ENCODE data around the gene STAB1.
A peak's percentile ranks its signal among the peaks of the same experiment; 100 is the strongest.

Gene STAB1

GRCh38 chr3:52536369-52537164, 41.4 kb downstream of the STAB1 start, which contains the start of gene UQCC5:
UQCC5 (plus strand) TSS chr3:52536605; CDS start chr3:52536756, 151 bp downstream.
- H3K27ac ChIP-seq (ENCODE audit: low read depth, low read length), result peak within 1 kb of the TSS; percentile 75
- H3K4me3 ChIP-seq (ENCODE audit: low read length), result peak within 1 kb of the TSS; percentile 85
- under 1% methylated on average over 65 of the region's 65 CpGs for WGBS
- H3K27me3 ChIP-seq (ENCODE audit: insufficient read depth, low read length), result no peaks in the 10 kb centered on the region
- peaks cover 18% of the 10 kb centered on the region for H3K36me3 ChIP-seq (ENCODE audit: insufficient read depth, low read length)
- H3K9ac ChIP-seq (ENCODE audit: low read depth, low read length), result peak within 1 kb of the TSS; percentile 91
- peaks cover 27% of the 10 kb centered on the region for H3K4me1 ChIP-seq (ENCODE audit: insufficient read depth, low read length)
- H3K9me3 ChIP-seq (ENCODE audit: insufficient read depth, low read depth, low read length), result no peaks in the 10 kb centered on the region

GRCh38 chr3:52537165-52537620, 42.1 kb downstream of the STAB1 start:
- peak overlapping the region; percentile 85 for H3K4me3 ChIP-seq (ENCODE audit: low read length)
- H3K4me1 ChIP-seq (ENCODE audit: insufficient read depth, low read length), result peaks cover 22% of the 10 kb centered on the region
- peak overlapping the region; percentile 91 for H3K9ac ChIP-seq (ENCODE audit: low read depth, low read length)
- H3K36me3 ChIP-seq (ENCODE audit: insufficient read depth, low read length), result peaks cover 20% of the 10 kb centered on the region
- 14% methylated on average over 6 of the region's 6 CpGs for WGBS
- H3K27me3 ChIP-seq (ENCODE audit: insufficient read depth, low read length), result no peaks in the 10 kb centered on the region
- peak overlapping the region; percentile 75 for H3K27ac ChIP-seq (ENCODE audit: low read depth, low read length)
- no peaks in the 10 kb centered on the region for H3K9me3 ChIP-seq (ENCODE audit: insufficient read depth, low read depth, low read length)

GRCh38 chr3:52537726-52538421, 42.7 kb downstream of the STAB1 start:
- H3K36me3 ChIP-seq (ENCODE audit: insufficient read depth, low read length), result peaks cover 20% of the 10 kb centered on the region
- H3K27ac ChIP-seq (ENCODE audit: low read depth, low read length), result no peak overlapping the region
- H3K4me3 ChIP-seq (ENCODE audit: low read length), result peak overlapping the region; percentile 85
- H3K27me3 ChIP-seq (ENCODE audit: insufficient read depth, low read length), result no peaks in the 10 kb centered on the region
- 88% methylated on average over 7 of the region's 7 CpGs for WGBS
- peak overlapping the region; percentile 91; the same call in 1 of the 2 replicates for H3K9ac ChIP-seq (ENCODE audit: low read depth, low read length)
- peaks cover 17% of the 10 kb centered on the region for H3K4me1 ChIP-seq (ENCODE audit: insufficient read depth, low read length)
- H3K9me3 ChIP-seq (ENCODE audit: insufficient read depth, low read depth, low read length), result no peaks in the 10 kb centered on the region

GRCh38 chr3:52539010-52539653, 44.0 kb downstream of the STAB1 start:
- 94% methylated on average over 5 of the region's 5 CpGs for WGBS
- Histone ChIP-seq H3K27ac (ENCODE audit: low read depth, low read length) (no peak overlapping the region), H3K4me1 (ENCODE audit: insufficient read depth, low read length) (peaks cover 17% of the 10 kb centered on the region), H3K9me3 (ENCODE audit: insufficient read depth, low read depth, low read length) (no peaks in the 10 kb centered on the region), H3K9ac (ENCODE audit: low read depth, low read length) (no peak overlapping the region), H3K27me3 (ENCODE audit: insufficient read depth, low read length) (no peaks in the 10 kb centered on the region), H3K36me3 (ENCODE audit: insufficient read depth, low read length) (peaks cover 21% of the 10 kb centered on the region), H3K4me3 (ENCODE audit: low read length) (peak overlapping the region; percentile 4; the same call in 1 of the 2 replicates)

- H3K27ac ChIP-seq (ENCODE audit: low read depth, low read length), result no peak overlapping the region
- H3K4me1 ChIP-seq (ENCODE audit: insufficient read depth, low read length), result peaks cover 13% of the 10 kb centered on the region
- H3K4me3 ChIP-seq (ENCODE audit: low read length), result no peak overlapping the region
- H3K9me3 ChIP-seq (ENCODE audit: insufficient read depth, low read depth, low read length), result no peaks in the 10 kb centered on the region
- WGBS, result 84% methylated on average over 2 of the region's 2 CpGs
- no peaks in the 10 kb centered on the region for H3K27me3 ChIP-seq (ENCODE audit: insufficient read depth, low read length)
- H3K36me3 ChIP-seq (ENCODE audit: insufficient read depth, low read length), result peaks cover 40% of the 10 kb centered on the region
- H3K9ac ChIP-seq (ENCODE audit: low read depth, low read length), result no peak overlapping the region
Measured at GRCh38 chr3:52541050-52541449, 45.9 kb downstream of the STAB1 start.

- no peaks in the 10 kb centered on the region for H3K9me3 ChIP-seq (ENCODE audit: insufficient read depth, low read depth, low read length)
- no peaks in the 10 kb centered on the region for H3K27me3 ChIP-seq (ENCODE audit: insufficient read depth, low read length)
- H3K27ac ChIP-seq (ENCODE audit: low read depth, low read length), result no peak overlapping the region
- H3K4me1 ChIP-seq (ENCODE audit: insufficient read depth, low read length), result no peaks in the 10 kb centered on the region
- H3K4me3 ChIP-seq (ENCODE audit: low read length), result no peak overlapping the region
- no peak overlapping the region for H3K9ac ChIP-seq (ENCODE audit: low read depth, low read length)
- 91% methylated on average over 4 of the region's 4 CpGs for WGBS
- peaks cover 74% of the 10 kb centered on the region for H3K36me3 ChIP-seq (ENCODE audit: insufficient read depth, low read length)
Measured at GRCh38 chr3:52544937-52545336, 49.8 kb downstream of the STAB1 start.

- Histone ChIP-seq H3K4me3 (ENCODE audit: low read length) (no peak overlapping the region), H3K36me3 (ENCODE audit: insufficient read depth, low read length) (peaks cover 73% of the 10 kb centered on the region), H3K27me3 (ENCODE audit: insufficient read depth, low read length) (no peaks in the 10 kb centered on the region), H3K27ac (ENCODE audit: low read depth, low read length) (no peak overlapping the region), H3K9me3 (ENCODE audit: insufficient read depth, low read depth, low read length) (no peaks in the 10 kb centered on the region), H3K9ac (ENCODE audit: low read depth, low read length) (no peak overlapping the region), H3K4me1 (ENCODE audit: insufficient read depth, low read length) (no peaks in the 10 kb centered on the region)
- 95% methylated on average over 1 of the region's 3 CpGs for WGBS
Measured at GRCh38 chr3:52546111-52546901, 51.2 kb downstream of the STAB1 start.

GRCh38 chr3:52547143-52547542, 52.0 kb downstream of the STAB1 start:
- 70% methylated on average over 2 of the region's 2 CpGs for WGBS
- no peaks in the 10 kb centered on the region for H3K4me1 ChIP-seq (ENCODE audit: insufficient read depth, low read length)

GRCh38 chr3:52551118-52551517, 56.0 kb downstream of the STAB1 start:
- Histone ChIP-seq H3K9ac (ENCODE audit: low read depth, low read length) (no peak overlapping the region), H3K4me3 (ENCODE audit: low read length) (no peak overlapping the region), H3K36me3 (ENCODE audit: insufficient read depth, low read length) (peaks cover 85% of the 10 kb centered on the region)

More at GRCh38 chr3:52547143-52547542, 52.0 kb downstream of the STAB1 start:
- Histone ChIP-seq H3K9me3 (ENCODE audit: insufficient read depth, low read depth, low read length) (no peaks in the 10 kb centered on the region), H3K27me3 (ENCODE audit: insufficient read depth, low read length) (no peaks in the 10 kb centered on the region), H3K27ac (ENCODE audit: low read depth, low read length) (no peak overlapping the region), H3K36me3 (ENCODE audit: insufficient read depth, low read length) (peaks cover 77% of the 10 kb centered on the region), H3K9ac (ENCODE audit: low read depth, low read length) (no peak overlapping the region), H3K4me3 (ENCODE audit: low read length) (no peak overlapping the region)

GRCh38 chr3:52552089-52552488, 57.0 kb downstream of the STAB1 start:
- Histone ChIP-seq H3K36me3 (ENCODE audit: insufficient read depth, low read length) (peaks cover 80% of the 10 kb centered on the region), H3K9ac (ENCODE audit: low read depth, low read length) (no peak overlapping the region)

More at GRCh38 chr3:52551118-52551517, 56.0 kb downstream of the STAB1 start:
- no peaks in the 10 kb centered on the region for H3K9me3 ChIP-seq (ENCODE audit: insufficient read depth, low read depth, low read length)
- no peaks in the 10 kb centered on the region for H3K4me1 ChIP-seq (ENCODE audit: insufficient read depth, low read length)
- no peaks in the 10 kb centered on the region for H3K27me3 ChIP-seq (ENCODE audit: insufficient read depth, low read length)
- H3K27ac ChIP-seq (ENCODE audit: low read depth, low read length), result no peak overlapping the region

More at GRCh38 chr3:52552089-52552488, 57.0 kb downstream of the STAB1 start:
- 95% methylated on average over 3 of the region's 3 CpGs for WGBS
- peaks cover 5% of the 10 kb centered on the region; the same call in 1 of the 2 replicates for H3K4me1 ChIP-seq (ENCODE audit: insufficient read depth, low read length)
- H3K9me3 ChIP-seq (ENCODE audit: insufficient read depth, low read depth, low read length), result no peaks in the 10 kb centered on the region
- H3K27me3 ChIP-seq (ENCODE audit: insufficient read depth, low read length), result no peaks in the 10 kb centered on the region
- H3K4me3 ChIP-seq (ENCODE audit: low read length), result no peak overlapping the region
- no peak overlapping the region for H3K27ac ChIP-seq (ENCODE audit: low read depth, low read length)
